ENCODE data around the gene NUFIP1.

The NUFIP1 gene

GRCh38 chr13:44921246-44921877 is 67.9 kb downstream of the NUFIP1 start:
- Mint-ChIP-seq H3K36me3 (ENCODE audit: low read depth) (no peaks in the 10 kb centered on the region), H3K4me1 (peaks cover 10% of the 10 kb centered on the region), H3K4me3 (peak overlapping the region; percentile 36 to 59 (median 52)), H3K9me3 (no peaks in the 10 kb centered on the region), H3K27me3 (ENCODE audit: low read depth) (no peaks in the 10 kb centered on the region), H3K27ac (peak overlapping the region; percentile 72 to 80 (median 78))
- no peak for TF ChIP-seq CTCF (IDR thresholded peaks at IDR 0.05; ENCODE audit: unreplicated experiment in 3 of 3)

- peak overlapping the region; percentile 56 to 61 (median 56) for H3K4me3 Mint-ChIP-seq
- peak overlapping the region; percentile 34 to 75 (median 54) for H3K27ac Mint-ChIP-seq
- peaks cover 10% of the 10 kb centered on the region for H3K4me1 Mint-ChIP-seq
- H3K36me3 Mint-ChIP-seq (ENCODE audit: low read depth): no peaks in the 10 kb centered on the region
- no peak for TF ChIP-seq CTCF (IDR thresholded peaks at IDR 0.05; ENCODE audit: unreplicated experiment in 3 of 3)
- no peaks in the 10 kb centered on the region for H3K9me3 Mint-ChIP-seq
- no peaks in the 10 kb centered on the region for H3K27me3 Mint-ChIP-seq (ENCODE audit: low read depth)
These were observed 69.3 kb downstream of the NUFIP1 start for GRCh38 chr13:44920013-44920412.

GRCh38 chr13:44919104-44919804 is 70.0 kb downstream of the NUFIP1 start:
- no peaks in the 10 kb centered on the region for H3K9me3 Mint-ChIP-seq
- TF ChIP-seq CTCF (IDR thresholded peaks at IDR 0.05; ENCODE audit: unreplicated experiment in 3 of 3): no peak
- no peaks in the 10 kb centered on the region for H3K27me3 Mint-ChIP-seq (ENCODE audit: low read depth)
- H3K4me1 Mint-ChIP-seq: peaks cover 10% of the 10 kb centered on the region
- no peak overlapping the region for H3K27ac Mint-ChIP-seq
- H3K36me3 Mint-ChIP-seq (ENCODE audit: low read depth): no peaks in the 10 kb centered on the region
- H3K4me3 Mint-ChIP-seq: no peak overlapping the region

GRCh38 chr13:44918326-44919103 is 70.8 kb downstream of the NUFIP1 start:
- Mint-ChIP-seq H3K4me1 (peaks cover 10% of the 10 kb centered on the region), H3K27ac (no peak overlapping the region), H3K4me3 (no peak overlapping the region), H3K9me3 (no peaks in the 10 kb centered on the region), H3K27me3 (ENCODE audit: low read depth) (no peaks in the 10 kb centered on the region), H3K36me3 (ENCODE audit: low read depth) (no peaks in the 10 kb centered on the region)
- peak; percentile 83 to 87 (median 86) for TF ChIP-seq CTCF (IDR thresholded peaks at IDR 0.05; ENCODE audit: unreplicated experiment in 3 of 3)

- Mint-ChIP-seq H3K27me3 (ENCODE audit: low read depth) (no peaks in the 10 kb centered on the region), H3K4me1 (peaks cover 10% of the 10 kb centered on the region), H3K4me3 (no peak overlapping the region), H3K27ac (no peak overlapping the region), H3K36me3 (ENCODE audit: low read depth) (no peaks in the 10 kb centered on the region), H3K9me3 (no peaks in the 10 kb centered on the region)
- TF ChIP-seq CTCF (IDR thresholded peaks at IDR 0.05; ENCODE audit: unreplicated experiment in 3 of 3): peak; percentile 41 to 55 (median 51)
These were observed 71.5 kb downstream of the NUFIP1 start for GRCh38 chr13:44917589-44918325.

Data from nephron (organoid).